Naive thymus-derived CD8-positive, alpha-beta T cell (primary cell): ENCODE results near the gene ATG13. TPM values are rescaled to one million over a fixed set of nuclear protein-coding genes. Genes with fewer than 3 reads are reported as not detected.
A peak's percentile ranks its signal among the peaks of the same experiment; 100 is the strongest.

Source experiments
- ATAC-seq, 2 donors: fragments of 150-1000 bp; cut with Tn5 transposase in 1 of 2; sonication (Bioruptor Pico), chemical (Tn5 transposase) in 1 of 2; 1 replicate in 1 of 2; 2 replicates in 1 of 2; pipeline ENCODE4 v1.10.0; 2021; ENCODE audit warnings: mild to moderate bottlenecking in 2 of 2, moderate library complexity in 2 of 2
- POLR2A ChIA-PET: fragments of 350-600 bp; sonication (Branson Sonifier 250); formaldehyde crosslinking; loops from one replicate; lab custom pipeline; 2021; ENCODE audit warnings: antibody characterized with exemption; lab: Charles Lee
- DNase-seq, 10 donors: peaks; one replicate each; pipeline versions ENCODE4 v3.0.0 to v3.0.0-alpha.2; 2020 to 2022
- H3K27ac Mint-ChIP-seq, 10 donors: one replicate each; pipeline ENCODE4 v1.8.0; 2020 to 2022; ENCODE audit warnings: mild to moderate bottlenecking in 10 of 10, mixed read lengths in 10 of 10, moderate library complexity in 4 of 10, inconsistent platforms in 1 of 10
- H3K27me3 Mint-ChIP-seq, 5 donors: one replicate each; pipeline ENCODE4 v1.8.0; 2021 to 2022; ENCODE audit warnings: mixed read lengths in 5 of 5
- H3K36me3 Mint-ChIP-seq, 3 donors: one replicate each; pipeline ENCODE4 v1.8.0; 2020 to 2022; ENCODE audit warnings: mixed read lengths in 3 of 3, mild to moderate bottlenecking in 2 of 3, inconsistent platforms in 1 of 3
- H3K4me1 Mint-ChIP-seq, 4 donors: one replicate each; pipeline ENCODE4 v1.8.0; 2021 to 2022; ENCODE audit warnings: mixed read lengths in 4 of 4
- H3K4me3 Mint-ChIP-seq, 10 donors: one replicate each; pipeline ENCODE4 v1.8.0; 2020 to 2022; ENCODE audit warnings: mild to moderate bottlenecking in 10 of 10, mixed read lengths in 10 of 10, moderate library complexity in 6 of 10, inconsistent platforms in 1 of 10
- H3K9me3 Mint-ChIP-seq, 9 donors: one replicate each; pipeline ENCODE4 v1.8.0; 2020 to 2022; ENCODE audit warnings: mixed read lengths in 9 of 9, mild to moderate bottlenecking in 3 of 9, inconsistent platforms in 1 of 9, moderate library complexity in 1 of 9
- polyA plus RNA-seq, 3 donors: library from polyadenylated mRNA; unstranded; fragments of 300-500 nt; fragmentation: Illumina TruSeq; gene quantifications; one replicate each; pipeline ENCODE4 v1.2.3, GENCODE V29; 2021
- total RNA-seq, 8 experiments: library from RNA in 2 of 8; stranded (reverse) in 2 of 8; gene quantifications; one replicate each; pipeline ENCODE4 v1.2.3 and lab custom pipeline; 2021 to 2026

Gene ATG13
- total and polyA plus RNA-seq, 5 experiments from 2014 or later = 59.6 to 98.6 (median 77.9) TPM

DNA sequence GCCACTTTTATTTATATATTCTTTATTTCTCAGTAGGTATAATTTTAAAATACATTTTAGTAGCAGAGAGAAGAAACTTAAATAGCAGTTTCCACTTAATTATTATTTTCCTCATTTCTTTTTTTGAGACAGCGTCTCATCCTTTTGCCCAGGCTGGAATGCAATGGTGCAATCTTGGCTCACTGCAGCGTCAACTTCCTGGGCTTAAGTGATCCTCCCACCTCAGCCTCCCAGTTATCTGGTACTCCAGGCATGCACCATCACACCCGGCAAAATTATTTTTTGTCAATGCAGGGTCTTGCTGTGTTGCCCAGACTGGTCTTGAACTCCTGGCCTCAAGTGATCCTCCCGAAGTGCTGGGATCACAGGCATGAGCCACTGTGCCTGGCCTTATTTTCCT lies 38.3 kb downstream of the ATG13 start:
- H3K27me3 Mint-ChIP-seq = no peaks in the 10 kb centered on the region
- POLR2A ChIA-PET = no interaction called here
- peaks cover 5 to 90% (median 42%) of the 10 kb centered on the region in 3 donors for H3K36me3 Mint-ChIP-seq
- H3K4me3 Mint-ChIP-seq = no peak overlapping the region
- ATAC-seq = no peak
- H3K27ac Mint-ChIP-seq = no peak overlapping the region
- no peak for DNase-seq
- H3K9me3 Mint-ChIP-seq = no peaks in the 10 kb centered on the region
- no peaks in the 10 kb centered on the region for H3K4me1 Mint-ChIP-seq

DNA sequence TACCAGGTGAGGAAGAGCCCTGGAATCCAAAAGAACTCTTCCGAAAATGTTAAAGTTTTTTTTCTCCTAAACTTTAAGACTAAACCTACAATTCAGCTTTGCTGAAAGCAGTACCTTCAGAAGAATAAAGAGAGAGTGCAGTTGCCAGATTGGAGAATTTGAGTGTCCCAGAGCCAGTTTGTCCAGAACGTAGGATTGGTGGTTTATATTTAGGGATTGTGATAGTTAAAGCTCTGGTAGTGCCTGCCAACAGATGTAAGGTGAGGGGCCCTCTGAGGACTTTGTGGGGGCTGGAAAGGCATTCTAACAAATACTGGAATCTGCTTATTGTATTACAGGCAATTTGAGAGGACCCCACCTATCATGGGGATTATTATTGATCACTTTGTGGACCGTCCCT lies 39.8 kb downstream of the ATG13 start:
- DNase-seq (no peak), ATAC-seq (no peak)
- H3K27ac Mint-ChIP-seq = peak overlapping the region in 2 of 10 donors; percentile 27 to 59
- no peaks in the 10 kb centered on the region for H3K27me3 Mint-ChIP-seq
- H3K4me1 Mint-ChIP-seq = no peaks in the 10 kb centered on the region
- POLR2A ChIA-PET = no interaction called here
- H3K9me3 Mint-ChIP-seq = no peaks in the 10 kb centered on the region
- H3K36me3 Mint-ChIP-seq = peaks cover 5 to 88% (median 32%) of the 10 kb centered on the region in 3 donors
- no peak overlapping the region for H3K4me3 Mint-ChIP-seq

DNA sequence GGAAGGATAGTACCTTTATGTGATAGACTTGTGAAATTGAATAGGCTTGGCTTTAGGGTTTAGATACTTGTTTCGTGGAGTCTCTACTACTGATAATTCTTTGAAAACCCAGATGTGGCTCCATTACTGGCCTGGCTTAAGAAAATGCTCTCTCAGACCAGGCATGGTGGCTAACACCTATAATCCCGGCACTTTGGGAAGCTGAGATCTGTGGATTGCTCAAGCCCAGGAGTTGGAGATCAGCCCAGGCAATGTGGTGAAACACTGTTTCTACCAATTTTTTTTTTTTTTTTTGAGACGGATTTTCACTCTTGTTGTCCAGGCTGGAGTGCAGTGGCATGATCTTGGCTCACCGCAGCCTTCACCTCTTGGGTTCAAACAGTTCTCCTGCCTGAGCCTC lies 40.9 kb downstream of the ATG13 start:
- H3K4me1 Mint-ChIP-seq = no peaks in the 10 kb centered on the region
- H3K4me3 Mint-ChIP-seq = no peak overlapping the region
- H3K36me3 Mint-ChIP-seq = peaks cover 5 to 91% (median 34%) of the 10 kb centered on the region in 3 donors
- H3K9me3 Mint-ChIP-seq = no peaks in the 10 kb centered on the region
- no peak for DNase-seq
- ATAC-seq = no peak
- POLR2A ChIA-PET = interaction anchor here (1.8 kb wide), 1 partner anchor 42 kb away, joined by 10 read pairs; the partner anchor contains the start of genes ARHGAP1 and ZNF408
- H3K27me3 Mint-ChIP-seq = no peaks in the 10 kb centered on the region
- H3K27ac Mint-ChIP-seq = peak overlapping the region in 1 of 10 donors; percentile 14

DNA sequence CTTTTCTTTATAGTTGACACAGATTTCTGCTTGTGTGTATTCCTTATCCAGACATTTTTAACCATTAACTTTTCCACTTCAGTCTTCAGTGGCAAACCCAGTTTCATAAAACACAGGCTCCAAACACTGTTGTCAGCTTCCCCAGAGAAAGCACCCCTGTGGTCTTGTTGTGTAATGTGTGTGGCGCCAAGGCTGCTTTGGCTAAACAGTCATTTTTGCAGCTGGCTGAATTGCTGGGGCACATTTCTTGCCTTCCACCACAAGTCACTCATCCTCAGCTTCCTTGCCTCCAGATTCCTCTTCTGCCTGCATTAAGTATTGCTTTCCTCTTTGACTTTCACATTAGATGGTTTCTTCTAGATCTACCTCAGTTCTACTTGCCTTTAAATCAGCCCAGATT lies 42.6 kb downstream of the ATG13 start:
- H3K4me1 Mint-ChIP-seq = no peaks in the 10 kb centered on the region
- POLR2A ChIA-PET = interaction anchor here (1.8 kb wide), 1 partner anchor 40 kb away, joined by 10 read pairs; the partner anchor contains the start of genes ARHGAP1 and ZNF408
- no peak for ATAC-seq
- H3K9me3 Mint-ChIP-seq = no peaks in the 10 kb centered on the region
- peak overlapping the region in 2 of 10 donors; percentile 10 to 60 for H3K27ac Mint-ChIP-seq
- H3K4me3 Mint-ChIP-seq = no peak overlapping the region
- H3K27me3 Mint-ChIP-seq = no peaks in the 10 kb centered on the region
- DNase-seq = no peak
- peaks cover 5 to 94% (median 37%) of the 10 kb centered on the region in 3 donors for H3K36me3 Mint-ChIP-seq

DNA sequence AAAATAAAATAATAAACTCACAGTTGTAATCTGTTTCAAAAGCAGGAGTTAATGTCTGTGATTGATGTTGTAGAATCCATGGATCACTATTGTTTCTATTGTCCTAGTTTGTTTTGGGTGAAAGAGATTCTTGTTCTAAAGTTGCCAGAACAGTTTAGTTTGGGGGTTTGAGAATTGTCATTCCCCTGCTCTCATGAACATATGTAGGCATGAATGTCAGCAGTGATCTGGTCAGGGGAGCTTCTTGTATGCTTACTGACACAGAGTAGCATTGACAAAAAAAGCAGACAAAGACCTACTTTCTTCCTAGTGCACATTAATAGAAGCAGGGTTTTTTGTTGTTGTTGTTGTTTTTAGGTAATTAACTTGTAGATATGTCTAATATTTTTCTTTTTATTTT lies 44.5 kb downstream of the ATG13 start:
- Mint-ChIP-seq H3K36me3 (peaks cover 3 to 95% (median 34%) of the 10 kb centered on the region in 3 donors), H3K4me1 (no peaks in the 10 kb centered on the region), H3K4me3 (no peak overlapping the region), H3K27ac (peak overlapping the region in 1 of 10 donors; percentile 50), H3K9me3 (no peaks in the 10 kb centered on the region), H3K27me3 (no peaks in the 10 kb centered on the region)
- DNase-seq = no peak
- POLR2A ChIA-PET = interaction anchor here (0.6 to 1.3 kb wide), 3 partner anchors 9 to 14 kb away, joined by 3 to 4 read pairs (median 3); no protein-coding TSS in a partner anchor
- no peak for ATAC-seq

- Mint-ChIP-seq H3K9me3 (no peaks in the 10 kb centered on the region), H3K4me1 (no peaks in the 10 kb centered on the region), H3K27me3 (no peaks in the 10 kb centered on the region), H3K4me3 (no peak overlapping the region), H3K27ac (no peak overlapping the region), H3K36me3 (peaks cover 0 to 95% (median 30%) of the 10 kb centered on the region in 3 donors)
- POLR2A ChIA-PET = interaction anchor here (1.3 kb wide), 1 partner anchor 8 kb away, joined by 3 read pairs; no protein-coding TSS in a partner anchor
- DNase-seq = no peak
- no peak for ATAC-seq
Observed at GRCh38 chr11:46662366-46662765, 45.0 kb downstream of the ATG13 start.

DNA sequence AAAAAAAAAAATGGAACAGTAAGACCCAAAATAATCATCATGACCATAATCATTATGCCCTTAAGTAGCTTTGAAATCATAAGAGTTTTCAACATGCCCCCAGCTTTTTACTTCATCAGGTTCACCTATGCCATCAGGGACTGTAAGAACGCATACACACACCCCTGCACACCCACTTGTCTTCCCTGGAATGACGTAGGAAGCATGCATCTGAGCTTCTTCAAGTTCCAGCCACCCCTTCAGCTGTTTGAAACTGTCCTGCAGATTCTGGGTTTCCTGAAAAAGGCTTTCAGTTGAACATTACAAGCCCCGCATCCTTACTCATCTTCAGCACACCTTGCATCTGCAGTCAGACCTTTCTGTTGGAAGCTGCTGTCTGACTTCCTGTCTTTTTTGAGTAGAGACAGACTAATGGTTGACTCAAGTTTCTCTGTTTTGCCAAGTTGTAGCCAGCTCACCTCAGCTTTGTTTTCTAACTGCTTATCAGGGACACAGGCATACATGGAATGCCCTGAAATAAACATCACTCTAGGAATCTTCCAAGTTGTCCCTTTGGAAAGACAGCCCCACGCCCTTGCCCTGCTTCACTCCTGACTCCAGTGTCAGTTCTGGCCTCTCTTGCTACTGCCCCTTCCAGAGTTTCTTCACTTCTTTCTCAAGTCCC lies 46.1 kb downstream of the ATG13 start:
- POLR2A ChIA-PET = interaction anchor here (0.5 kb wide), 1 partner anchor 35 kb away, joined by 3 read pairs; no protein-coding TSS in a partner anchor
- Mint-ChIP-seq H3K4me1 (peaks cover 0 to 1% (median 0%) of the 10 kb centered on the region in 4 donors), H3K27me3 (no peaks in the 10 kb centered on the region), H3K9me3 (no peaks in the 10 kb centered on the region), H3K4me3 (no peak overlapping the region), H3K27ac (peak overlapping the region in 4 of 10 donors; percentile 27 to 71 (median 64)), H3K36me3 (peaks cover 0 to 93% (median 32%) of the 10 kb centered on the region in 3 donors)
- DNase-seq (no peak), ATAC-seq (no peak)

DNA sequence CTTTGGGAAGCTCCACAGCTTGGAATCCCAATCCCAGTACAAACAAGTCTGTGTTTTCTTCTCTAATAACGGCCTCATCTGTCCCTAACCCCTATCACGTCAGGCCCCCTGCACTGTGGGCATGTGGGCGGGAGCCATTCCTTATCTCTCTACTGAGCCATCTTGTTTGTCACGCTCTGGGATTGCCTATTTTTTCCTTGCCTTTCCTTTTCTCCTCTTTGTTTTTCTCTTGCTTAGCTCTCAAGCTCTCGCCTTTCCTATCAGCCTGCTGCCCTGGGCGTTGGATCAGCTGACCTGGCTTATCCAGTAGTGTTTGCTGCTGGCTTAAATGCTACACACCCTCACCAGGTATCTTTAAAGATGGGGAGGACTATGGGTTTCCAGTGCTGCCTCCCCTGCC lies 47.3 kb downstream of the ATG13 start:
- DNase-seq (no peak), ATAC-seq (no peak)
- Mint-ChIP-seq H3K36me3 (peaks cover 0 to 93% (median 28%) of the 10 kb centered on the region in 3 donors), H3K27me3 (no peaks in the 10 kb centered on the region), H3K27ac (peak overlapping the region in 2 of 10 donors; percentile 51 to 66), H3K4me1 (peaks cover 4 to 11% (median 8%) of the 10 kb centered on the region in 4 donors), H3K4me3 (no peak overlapping the region), H3K9me3 (no peaks in the 10 kb centered on the region)
- POLR2A ChIA-PET = no interaction called here

DNA sequence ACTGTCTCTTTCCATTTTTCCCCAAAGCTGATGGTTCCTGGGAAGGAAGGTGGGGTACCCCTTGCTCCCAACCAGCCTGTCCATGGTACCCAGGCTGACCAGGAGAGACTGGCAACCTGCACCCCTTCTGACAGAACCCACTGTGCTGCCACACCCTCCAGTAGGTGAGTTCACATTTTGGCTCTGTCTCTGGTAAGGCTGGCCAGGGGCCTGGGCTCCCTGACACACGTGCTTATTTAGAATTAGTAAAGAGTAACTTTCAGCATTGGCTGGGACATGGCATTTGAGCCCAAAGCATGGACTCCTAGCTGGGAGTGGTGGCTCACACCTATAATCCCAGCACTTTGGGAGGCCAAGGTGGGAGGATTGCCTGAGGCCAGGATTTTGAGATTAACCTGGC lies 48.0 kb downstream of the ATG13 start:
- Mint-ChIP-seq H3K36me3 (peaks cover 0 to 89% (median 23%) of the 10 kb centered on the region in 3 donors), H3K27me3 (no peaks in the 10 kb centered on the region), H3K27ac (peak overlapping the region in 2 of 10 donors; percentile 22 to 51), H3K4me1 (peaks cover 9 to 17% (median 15%) of the 10 kb centered on the region in 4 donors), H3K4me3 (no peak overlapping the region), H3K9me3 (no peaks in the 10 kb centered on the region)
- ATAC-seq = no peak
- no peak for DNase-seq
- POLR2A ChIA-PET = interaction anchor here (0.7 kb wide), 1 partner anchor 78 kb away, joined by 3 read pairs; no protein-coding TSS in a partner anchor

DNA sequence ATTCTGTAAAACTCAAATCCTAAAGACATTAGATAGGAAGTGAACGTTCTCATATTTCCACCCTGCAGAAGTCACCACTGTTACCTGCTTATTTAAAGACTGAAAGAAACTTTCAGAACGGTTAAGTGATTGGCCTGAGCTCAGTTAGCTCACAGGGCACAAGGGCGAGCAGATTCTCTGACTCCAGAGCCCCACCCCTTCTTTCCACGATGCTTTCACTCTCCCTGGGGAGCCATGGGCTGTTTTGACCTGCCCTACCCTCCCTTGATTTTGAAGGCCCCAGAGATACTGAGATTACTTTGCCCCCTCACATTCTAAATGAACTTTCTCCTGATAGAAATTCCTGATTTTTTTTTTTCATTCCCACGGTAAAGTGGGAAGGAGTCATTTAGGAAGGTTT lies 49.2 kb downstream of the ATG13 start:
- ATAC-seq = no peak
- no peak overlapping the region for H3K4me3 Mint-ChIP-seq
- peak overlapping the region in 4 of 10 donors; percentile 8 to 73 (median 48) for H3K27ac Mint-ChIP-seq
- H3K4me1 Mint-ChIP-seq = peaks cover 13 to 28% (median 26%) of the 10 kb centered on the region in 4 donors
- DNase-seq = no peak
- H3K9me3 Mint-ChIP-seq = no peaks in the 10 kb centered on the region
- H3K36me3 Mint-ChIP-seq = peaks cover 0 to 81% (median 23%) of the 10 kb centered on the region in 3 donors
- POLR2A ChIA-PET = no interaction called here
- no peaks in the 10 kb centered on the region for H3K27me3 Mint-ChIP-seq

DNA sequence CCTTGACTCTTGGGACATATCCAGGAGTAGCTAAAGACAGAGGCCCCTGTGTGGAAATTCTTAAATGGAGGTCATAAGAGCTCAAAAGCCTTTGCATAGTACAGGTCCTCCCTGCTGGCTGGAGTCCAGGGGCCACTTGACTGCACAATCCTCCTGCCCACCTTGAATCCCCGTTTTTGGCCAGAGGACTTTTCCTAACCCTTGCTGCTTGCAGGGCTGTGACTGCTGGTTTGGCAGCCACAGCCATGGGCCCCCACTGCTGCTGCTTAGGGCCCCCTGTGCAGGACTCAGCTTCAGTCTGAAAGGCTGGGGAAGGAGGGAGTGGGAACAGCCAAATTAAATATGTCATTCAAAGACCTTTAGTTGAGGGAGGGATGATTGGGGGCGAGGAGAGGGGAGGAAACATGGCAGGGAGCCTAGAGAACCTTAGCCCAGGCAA lies 49.7 kb downstream of the ATG13 start:
- POLR2A ChIA-PET = no interaction called here
- ATAC-seq = no peak
- Mint-ChIP-seq H3K4me3 (no peak overlapping the region), H3K27me3 (no peaks in the 10 kb centered on the region), H3K36me3 (peaks cover 0 to 77% (median 23%) of the 10 kb centered on the region in 3 donors), H3K27ac (peak overlapping the region in 5 of 10 donors; percentile 8 to 80 (median 49)), H3K4me1 (peaks cover 16 to 34% (median 31%) of the 10 kb centered on the region in 4 donors), H3K9me3 (no peaks in the 10 kb centered on the region)
- no peak for DNase-seq

- H3K4me3 Mint-ChIP-seq = peak overlapping the region in 2 of 10 donors; percentile 22 to 72
- H3K9me3 Mint-ChIP-seq = no peaks in the 10 kb centered on the region
- H3K27me3 Mint-ChIP-seq = no peaks in the 10 kb centered on the region
- POLR2A ChIA-PET = interaction anchor here (8.9 kb wide), 1 partner anchor 30 kb away, joined by 91 read pairs; the partner anchor contains the start of genes ARHGAP1 and ZNF408
- peak overlapping the region in 4 of 10 donors; percentile 33 to 79 (median 54) for H3K27ac Mint-ChIP-seq
- ATAC-seq = no peak
- H3K4me1 Mint-ChIP-seq = peaks cover 23 to 49% (median 46%) of the 10 kb centered on the region in 4 donors
- DNase-seq = no peak
- peaks cover 0 to 69% (median 30%) of the 10 kb centered on the region in 3 donors for H3K36me3 Mint-ChIP-seq
Observed at GRCh38 chr11:46668480-46669085, 51.2 kb downstream of the ATG13 start.
